GM12878 (cell line): ENCODE data around the gene OPN5. TPM values are rescaled to one million over a fixed set of nuclear protein-coding genes. Genes with fewer than 3 reads are reported as not detected.

Experiments used
- ATAC-seq: fragments of 200-7000 bp; cut with Tn5 transposase; 3 replicates; pipeline ENCODE4 v1.9.1; 2020; ENCODE audit warnings: mild to moderate bottlenecking, moderate library complexity
- BruUV-seq: library from RNA; stranded (reverse); fragments of 400-500 nt; replicated peaks from 2 replicates; lab custom pipeline; 2021; lab: Mats Ljungman, UMichigan
- CTCF ChIA-PET: fragments of 300-600 bp; sonication (Branson Sonifier 250); formaldehyde crosslinking; extraction: SDS; loops from one replicate; lab custom pipeline; 2021; ENCODE audit warnings: inconsistent platforms; lab: Yijun Ruan, JAX
- POLR2A ChIA-PET: fragments of 350-600 bp; formaldehyde crosslinking; extraction: SDS; loops from one replicate; lab custom pipeline; 2021; ENCODE audit warnings: inconsistent platforms; lab: Charles Lee
- RAD21 ChIA-PET: fragments of 300-600 bp; sonication (Branson Sonifier 250); formaldehyde crosslinking; loops from one replicate; lab custom pipeline; 2023; ENCODE audit warnings: antibody characterized with exemption; ENCODE audit not compliant: unreplicated experiment; lab: Charles Lee
- SMC1A ChIA-PET: fragments of 300-600 bp; sonication (Branson Sonifier 250); formaldehyde crosslinking; loops from one replicate; lab custom pipeline; 2023; ENCODE audit not compliant: unreplicated experiment, uncharacterized antibody; lab: Charles Lee
- DNase-seq: peaks from one replicate; pipeline ENCODE4 v3.0.0-alpha.2; 2011; ENCODE audit warnings: low read depth, low spot score
- FAIRE-seq: peaks from 3 replicates; lab custom pipeline; 2011; peaks lifted over from hg19 to GRCh38; lab: Jason Lieb, UNC
- H2AFZ ChIP-seq: 2 replicates; pipeline ENCODE4 v1.6.0; 2011; ENCODE audit warnings: low read depth, low read length, control low read depth; ENCODE audit not compliant: control insufficient read depth
- H3K27ac ChIP-seq: 2 replicates; pipeline ENCODE4 v1.5.1; 2011; ENCODE audit warnings: control low read depth; ENCODE audit not compliant: control insufficient read depth, insufficient read depth
- H3K27me3 ChIP-seq, 2 experiments: replicated peaks in 1 of 2; 2 replicates each; pipeline versions ENCODE4 v1.6.0 to v1.6.1; 2011; ENCODE audit warnings: low read length in 1 of 2; ENCODE audit not compliant: control insufficient read depth in 2 of 2, insufficient read depth in 2 of 2
- H3K36me3 ChIP-seq, 2 experiments: 2 replicates each; pipeline ENCODE4 v1.5.1; 2011; ENCODE audit warnings: low read length in 1 of 2; ENCODE audit not compliant: control insufficient read depth in 2 of 2, insufficient read depth in 2 of 2
- H3K4me1 ChIP-seq: 2 replicates; pipeline ENCODE4 v1.6.1; 2011; ENCODE audit warnings: mild to moderate bottlenecking, low read length, moderate library complexity, mixed read lengths; ENCODE audit not compliant: control insufficient read depth, insufficient read depth
- H3K4me2 ChIP-seq: 2 replicates; pipeline ENCODE4 v1.6.0; 2011; ENCODE audit warnings: control low read depth; ENCODE audit not compliant: control insufficient read depth, insufficient read depth
- H3K4me3 ChIP-seq: fragments of 200-600 bp; sonication (generic); 2 replicates; pipeline ENCODE4 v1.5.1; 2016
- H3K79me2 ChIP-seq: 2 replicates; pipeline ENCODE4 v1.6.0; 2011; ENCODE audit warnings: low read length; ENCODE audit not compliant: control insufficient read depth, insufficient read depth
- H3K9ac ChIP-seq: 2 replicates; pipeline ENCODE4 v1.8.0; 2011; ENCODE audit warnings: low read length, control low read depth, mixed read lengths; ENCODE audit not compliant: control insufficient read depth, insufficient read depth
- H3K9me3 ChIP-seq: replicated peaks from 3 replicates; pipeline ENCODE4 v1.5.1; 2011; ENCODE audit warnings: mild to moderate bottlenecking, low read length; ENCODE audit not compliant: control insufficient read depth, insufficient read depth
- H4K20me1 ChIP-seq: 2 replicates; pipeline ENCODE4 v1.6.0; 2011; ENCODE audit not compliant: control insufficient read depth, insufficient read depth
- CTCF ChIP-seq, 3 experiments: IDR thresholded peaks in 2 of 3; conservative IDR thresholded peaks in 1 of 3; 2 replicates each; pipeline ENCODE4 v1.5.1; 2011; ENCODE audit warnings: low read depth in 3 of 3, low read length in 3 of 3, mild to moderate bottlenecking in 3 of 3, control low read depth in 2 of 3, moderate library complexity in 2 of 3, inconsistent platforms in 1 of 3, mixed read lengths in 1 of 3; ENCODE audit not compliant: control insufficient read depth in 2 of 3, insufficient read depth in 1 of 3; ENCODE audit errors: extremely low read depth in 1 of 3
- FOXM1 ChIP-seq: IDR thresholded peaks from 2 replicates; pipeline ENCODE4 v1.6.1; 2012; ENCODE audit warnings: low read depth, mild to moderate bottlenecking, inconsistent platforms, low read length, moderate library complexity
- PKNOX1 ChIP-seq: fragments of 450-650 bp; IDR thresholded peaks from 2 replicates; pipeline ENCODE4 v1.6.1; 2016; ENCODE audit warnings: mild to moderate bottlenecking
- RAD21 ChIP-seq: IDR thresholded peaks from 2 replicates; pipeline ENCODE4 v1.6.1; 2011; ENCODE audit warnings: mild to moderate bottlenecking, low read depth, low read length, moderate library complexity; ENCODE audit not compliant: insufficient read depth
- SMC3 ChIP-seq: IDR thresholded peaks from 2 replicates; pipeline ENCODE4 v1.6.1; 2011; ENCODE audit warnings: low read length, improper control_type of control experiment, borderline replicate concordance
- TCF12 ChIP-seq: IDR thresholded peaks from 2 replicates; pipeline ENCODE4 v1.6.1; 2011; ENCODE audit warnings: low read depth, mild to moderate bottlenecking, low read length
- WGBS: methylation state at CpG from one replicate; pipeline ENCODE4 v1.1.6; 2016; ENCODE audit warnings: low lambda C conversion rate; ENCODE audit not compliant: insufficient replicate concordance, insufficient coverage; ENCODE audit errors: missing lambda C conversion rate; 5-methylcytosine and 5-hydroxymethylcytosine counted together
- in situ Hi-C: fragments of 300-500 bp; cut with MboI; formaldehyde crosslinking; loops from 9 replicates; pipeline ENCODE4 v1.14.3; 2018; ENCODE audit warnings: mixed read lengths
- intact Hi-C: fragments of 100-400 bp; cut with micrococcal nuclease; formaldehyde crosslinking; loops from one replicate; pipeline ENCODE4 v1.14.2; 2022; ENCODE audit not compliant: unreplicated experiment
- polyA plus RNA-seq, 11 experiments: library from polyadenylated mRNA; depleted of rRNA in 4 of 11; unstranded in 6 of 11; stranded (reverse) in 5 of 11; fragments of >200 nt; fragmentation: Nextera tagmentation in 4 of 11; fragmentation: Illumina TruSeq in 1 of 11; extraction: Ambion mirVana in 4 of 11; extraction: Trizol in 1 of 11; gene quantifications; 1 replicate in 1 of 11; 2 replicates in 10 of 11; pipeline versions ENCODE4 v1.2.1 to v1.2.3, GENCODE V29; 2011 to 2016; ENCODE audit warnings: inconsistent platforms in 2 of 11, missing spikeins in 2 of 11, low read depth in 1 of 11
- total RNA-seq, 4 experiments: library from RNA; depleted of rRNA in 3 of 4; stranded (reverse); fragments of >200 nt in 3 of 4; fragmentation: Illumina TruSeq in 1 of 4; extraction: Trizol in 1 of 4; gene quantifications; 2 replicates each; pipeline versions ENCODE4 v1.2.1 to v1.2.3, GENCODE V29; 2013 to 2021
- TF ChIP-seq, protein P1 (sequence below): fragments of 450-650 bp; IDR thresholded peaks from 2 replicates; pipeline ENCODE4 v1.6.1; 2017; ENCODE audit warnings: mild to moderate bottlenecking, moderate library complexity

OPN5 gene
- total and polyA plus RNA-seq, 10 of the 15 experiments (the other 5 are each of a cell fraction or from before 2014, with no cell fraction given): not detected

- intact Hi-C loops: loop anchor here (1.0 to 5.0 kb wide), 4 partner anchors 47 to 320 kb away; no protein-coding TSS in a partner anchor
- FAIRE-seq (no peak), DNase-seq (peak; percentile 7), ATAC-seq (peak; percentile 85)
- Histone ChIP-seq H3K9me3 (no peaks in the 10 kb centered on the region; the same call in 2 of the 3 replicates), H3K4me2 (no peak overlapping the region), H3K9ac (no peak overlapping the region), H4K20me1 (no peaks in the 10 kb centered on the region), H3K27ac (no peak overlapping the region), H3K27me3 (no peaks in the 10 kb centered on the region), H3K36me3 (no peaks in the 10 kb centered on the region), H3K4me3 (no peak overlapping the region), H2AFZ (no peak overlapping the region), H3K79me2 (no peaks in the 10 kb centered on the region), H3K4me1 (no peaks in the 10 kb centered on the region)
- in situ Hi-C loops: no loop called here
- POLR2A ChIA-PET: interaction anchor here (1.3 to 2.3 kb wide), 2 partner anchors 13 to 103 kb away, joined by 3 to 9 read pairs; no protein-coding TSS in a partner anchor
- RAD21 ChIA-PET: interaction anchor here (0.7 to 2.9 kb wide), 33 partner anchors 12 to 637 kb away, joined by 3 to 114 read pairs (median 4); partner anchors contain the start of gene CD2AP
- WGBS: 0% methylated on average over 2 of the region's 2 CpGs
- BruUV-seq: no TSS peak
- TF ChIP-seq FOXM1 (0 out of 2 replicates have a peak, but pooled peaks have one; percentile 29), TCF12 (no peak), CTCF (IDR thresholded peaks at IDR 0.05 in 2 of 3, conservative IDR thresholded peaks at IDR 0.05 in 1 of 3; ENCODE audit: control insufficient read depth in 2 of 3, extremely low read depth in 1 of 3, insufficient read depth in 1 of 3, low read depth in 3 of 3, low read length in 3 of 3) (peak; percentile 33 to 64 (median 51); a peak in 5 of 6 replicates), PKNOX1 (peak; percentile 34; the same call in 1 of the 2 replicates), SMC3 (peak; percentile 88), RAD21 (peak; percentile 83)
- TF ChIP-seq, protein P1, sequence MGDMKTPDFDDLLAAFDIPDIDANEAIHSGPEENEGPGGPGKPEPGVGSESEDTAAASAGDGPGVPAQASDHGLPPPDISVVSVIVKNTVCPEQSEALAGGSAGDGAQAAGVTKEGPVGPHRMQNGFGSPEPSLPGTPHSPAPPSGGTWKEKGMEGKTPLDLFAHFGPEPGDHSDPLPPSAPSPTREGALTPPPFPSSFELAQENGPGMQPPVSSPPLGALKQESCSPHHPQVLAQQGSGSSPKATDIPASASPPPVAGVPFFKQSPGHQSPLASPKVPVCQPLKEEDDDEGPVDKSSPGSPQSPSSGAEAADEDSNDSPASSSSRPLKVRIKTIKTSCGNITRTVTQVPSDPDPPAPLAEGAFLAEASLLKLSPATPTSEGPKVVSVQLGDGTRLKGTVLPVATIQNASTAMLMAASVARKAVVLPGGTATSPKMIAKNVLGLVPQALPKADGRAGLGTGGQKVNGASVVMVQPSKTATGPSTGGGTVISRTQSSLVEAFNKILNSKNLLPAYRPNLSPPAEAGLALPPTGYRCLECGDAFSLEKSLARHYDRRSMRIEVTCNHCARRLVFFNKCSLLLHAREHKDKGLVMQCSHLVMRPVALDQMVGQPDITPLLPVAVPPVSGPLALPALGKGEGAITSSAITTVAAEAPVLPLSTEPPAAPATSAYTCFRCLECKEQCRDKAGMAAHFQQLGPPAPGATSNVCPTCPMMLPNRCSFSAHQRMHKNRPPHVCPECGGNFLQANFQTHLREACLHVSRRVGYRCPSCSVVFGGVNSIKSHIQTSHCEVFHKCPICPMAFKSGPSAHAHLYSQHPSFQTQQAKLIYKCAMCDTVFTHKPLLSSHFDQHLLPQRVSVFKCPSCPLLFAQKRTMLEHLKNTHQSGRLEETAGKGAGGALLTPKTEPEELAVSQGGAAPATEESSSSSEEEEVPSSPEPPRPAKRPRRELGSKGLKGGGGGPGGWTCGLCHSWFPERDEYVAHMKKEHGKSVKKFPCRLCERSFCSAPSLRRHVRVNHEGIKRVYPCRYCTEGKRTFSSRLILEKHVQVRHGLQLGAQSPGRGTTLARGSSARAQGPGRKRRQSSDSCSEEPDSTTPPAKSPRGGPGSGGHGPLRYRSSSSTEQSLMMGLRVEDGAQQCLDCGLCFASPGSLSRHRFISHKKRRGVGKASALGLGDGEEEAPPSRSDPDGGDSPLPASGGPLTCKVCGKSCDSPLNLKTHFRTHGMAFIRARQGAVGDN: no peak
- CTCF ChIA-PET: interaction anchor here (0.7 to 3.0 kb wide), 53 partner anchors 8 to 1676 kb away, joined by 3 to 154 read pairs (median 4); partner anchors contain the start of genes ADGRF4 and OPN5
- SMC1A ChIA-PET: interaction anchor here (0.6 to 7.1 kb wide), 35 partner anchors 10 to 390 kb away, joined by 3 to 184 read pairs (median 4); partner anchors contain the start of gene ADGRF4
These were observed 47.8 kb upstream of the OPN5 start for GRCh38 chr6:47733879-47734558.
